Cerebellar nuclear complex (tissue), 1 donor: ENCODE data around the gene TSHR.
"Not testable (repeated sequence)": the region's sequence is repeated elsewhere in the genome, so short reads cannot be mapped to it uniquely, and the experiment has no call there.

ENCODE experiments used
- DNase-seq, 2 experiments: peaks; one replicate each; lab custom pipeline; 2025; lab: John Stamatoyannopoulos, UW

TSHR gene

GRCh38 chr14:80996049-80996901 is 40.9 kb downstream of the TSHR start:
- no peak for DNase-seq

GRCh38 chr14:81001447-81001846 is 46.0 kb downstream of the TSHR start:
- no peak for DNase-seq

- DNase-seq: no peak
These were observed 49.2 kb downstream of the TSHR start for GRCh38 chr14:81004575-81004974.

- DNase-seq: no peak
These were observed 50.3 kb downstream of the TSHR start for GRCh38 chr14:81005540-81006228.

- DNase-seq: no peak
These were observed 50.8 kb downstream of the TSHR start for GRCh38 chr14:81006266-81006665.

- DNase-seq: no peak
These were observed 51.7 kb downstream of the TSHR start for GRCh38 chr14:81007131-81007530.

- no peak for DNase-seq
These were observed 53.9 kb downstream of the TSHR start for GRCh38 chr14:81009346-81009745.

GRCh38 chr14:81018251-81018650 is 62.8 kb downstream of the TSHR start:
- DNase-seq: no peak

- DNase-seq: no peak
These were observed 63.3 kb downstream of the TSHR start for GRCh38 chr14:81018684-81019083.

- not testable (repeated sequence) for DNase-seq
These were observed 63.7 kb downstream of the TSHR start for GRCh38 chr14:81019113-81019512.

- DNase-seq: no peak
These were observed 67.8 kb downstream of the TSHR start for GRCh38 chr14:81023095-81023710.

GRCh38 chr14:81028461-81028860 is 73.0 kb downstream of the TSHR start:
- no peak for DNase-seq

- DNase-seq: no peak
These were observed 76.1 kb downstream of the TSHR start for GRCh38 chr14:81031488-81031887.

- DNase-seq: no peak
These were observed 78.3 kb downstream of the TSHR start for GRCh38 chr14:81033698-81034240.

- no peak for DNase-seq
These were observed 87.0 kb downstream of the TSHR start for GRCh38 chr14:81042438-81042837.

- DNase-seq: no peak
These were observed 96.1 kb downstream of the TSHR start for GRCh38 chr14:81051547-81051946.

GRCh38 chr14:81054057-81054456 is 98.6 kb downstream of the TSHR start:
- DNase-seq: not testable (repeated sequence)

- no peak for DNase-seq
These were observed 100.5 kb downstream of the TSHR start for GRCh38 chr14:81055971-81056370.

GRCh38 chr14:81062380-81062779 is 107.0 kb downstream of the TSHR start:
- DNase-seq: no peak

- DNase-seq: no peak
These were observed 107.4 kb downstream of the TSHR start for GRCh38 chr14:81062816-81063215.

GRCh38 chr14:81066672-81067071 is 111.3 kb downstream of the TSHR start:
- no peak for DNase-seq

- no peak for DNase-seq
These were observed 111.7 kb downstream of the TSHR start for GRCh38 chr14:81067156-81067555.
